HL-60/S4 treated with phorbol 12-myristate 13-acetate at 8.2 ng/mL for 4 days and 3 days (cell line): ENCODE data around the gene PAEP.
"Not testable (repeated sequence)": the region's sequence is repeated elsewhere in the genome, so short reads cannot be mapped to it uniquely, and the experiment has no call there.

Experiments used
- in situ Hi-C: fragments of 300-500 bp; cut with MboI; formaldehyde crosslinking; loops from 2 replicates; pipeline ENCODE4 v1.15.0; 2022; ENCODE audit warnings: low sequenced_read_pairs

PAEP gene

DNA sequence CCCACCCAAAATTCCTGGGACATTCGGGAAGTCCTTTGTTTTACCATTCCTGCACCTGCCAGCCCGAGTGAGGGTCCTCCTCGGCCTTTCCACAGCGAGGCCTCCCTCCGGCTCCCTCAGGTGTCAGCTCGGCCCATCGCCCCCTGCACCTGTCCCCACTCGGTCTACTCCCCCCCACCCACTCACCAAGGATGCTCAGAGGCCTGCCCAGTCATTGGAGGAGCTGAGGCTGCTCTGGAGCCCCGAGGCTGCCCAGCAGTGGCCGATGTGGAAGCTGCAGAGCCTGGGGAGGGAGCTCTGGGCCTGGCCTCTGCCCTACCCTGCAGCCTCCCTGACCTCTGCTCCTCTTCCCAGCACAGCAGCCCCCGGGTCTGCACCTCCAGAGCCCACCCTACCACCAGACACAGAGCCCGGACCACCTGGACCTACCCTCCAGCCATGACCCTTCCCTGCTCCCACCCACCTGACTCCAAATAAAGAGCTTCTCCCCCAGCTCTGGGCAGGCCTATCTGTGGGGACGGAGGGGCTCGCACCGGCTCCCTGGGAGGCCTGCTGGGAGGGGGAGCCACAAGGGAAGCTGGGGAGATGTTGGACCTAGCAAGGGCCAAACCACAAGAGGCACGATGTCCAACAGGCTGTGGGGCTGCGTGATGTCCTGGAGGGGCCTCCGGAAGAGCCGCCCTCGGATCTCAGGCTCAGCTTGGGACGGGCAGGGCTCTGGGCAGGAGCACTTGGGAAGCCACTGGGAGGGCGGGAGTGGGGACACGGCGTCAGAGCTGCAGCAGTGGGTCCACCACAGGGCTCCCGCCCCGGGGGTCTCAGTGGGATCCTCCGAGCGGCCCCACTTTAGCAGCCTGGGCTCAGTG is 11.8 kb upstream of the PAEP start:
- in situ Hi-C loops = not testable (repeated sequence)

DNA sequence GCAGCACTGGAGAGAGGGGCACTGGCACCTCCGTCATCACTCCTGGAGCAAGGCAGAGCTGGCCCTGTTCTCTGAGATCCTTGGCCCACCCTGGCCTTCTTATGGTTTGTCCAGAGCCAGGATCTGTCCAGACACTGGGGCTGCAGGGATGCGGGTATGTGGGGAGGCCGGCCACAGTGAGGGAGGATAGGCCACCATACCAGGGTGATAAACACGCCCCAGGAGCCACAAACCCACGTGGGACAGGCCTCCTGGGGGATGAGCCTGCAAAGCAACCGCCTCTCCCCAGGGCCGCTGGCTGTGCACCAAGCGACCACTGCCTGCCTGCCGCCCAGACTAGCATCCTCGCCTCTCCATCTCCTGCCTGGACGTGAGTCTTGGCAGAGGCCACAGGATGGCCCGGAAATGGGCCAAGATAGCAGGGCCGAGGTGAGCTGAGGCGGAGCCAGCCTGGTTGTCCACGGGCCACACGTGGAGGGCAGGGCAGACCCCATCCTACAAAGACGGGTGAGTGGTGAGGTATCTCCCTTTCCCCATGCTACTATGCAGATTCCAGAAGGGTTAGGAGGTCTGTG is 11.1 kb upstream of the PAEP start:
- in situ Hi-C loops = no loop called here

DNA sequence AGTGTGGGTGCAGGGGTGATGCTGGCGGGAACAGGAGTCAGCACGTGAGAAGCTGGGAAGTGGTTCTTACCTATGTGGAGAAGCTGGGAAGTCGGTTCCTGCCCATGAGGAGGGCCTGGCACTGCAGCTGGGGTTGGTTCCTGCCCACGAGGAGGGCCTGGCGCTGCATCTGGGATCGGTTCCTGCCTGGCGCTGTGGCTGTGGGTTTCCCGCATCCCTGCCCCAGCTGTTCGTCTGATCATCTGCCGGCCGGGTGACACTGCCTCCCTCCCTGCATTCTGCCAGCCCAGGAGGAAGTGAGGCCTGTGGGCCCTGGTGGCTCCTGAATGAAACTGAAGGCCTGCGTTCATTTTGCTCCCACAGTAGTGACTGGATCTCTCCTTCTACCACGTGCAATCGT is 10.5 kb upstream of the PAEP start:
- in situ Hi-C loops = no loop called here

DNA sequence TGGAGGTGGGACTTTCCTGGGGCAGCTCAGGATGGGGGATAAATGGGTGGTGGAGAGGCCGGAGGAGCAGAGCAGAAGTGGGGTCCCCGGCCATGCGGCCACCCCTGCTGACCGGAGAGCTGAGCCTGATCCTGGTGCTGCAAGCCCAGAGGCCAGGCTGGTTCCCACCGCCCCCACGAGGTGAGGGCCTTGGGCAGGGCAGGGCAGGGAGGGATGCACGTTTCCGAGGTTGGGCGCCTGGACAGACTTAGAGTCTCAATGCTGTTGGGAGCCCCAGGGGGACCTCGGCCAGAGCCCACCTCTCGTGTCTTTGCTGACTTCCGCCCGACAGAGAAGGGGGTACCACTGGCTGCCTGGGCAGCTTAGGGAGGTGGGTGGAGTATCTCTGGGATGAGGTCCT is 10.1 kb upstream of the PAEP start:
- in situ Hi-C loops = no loop called here

DNA sequence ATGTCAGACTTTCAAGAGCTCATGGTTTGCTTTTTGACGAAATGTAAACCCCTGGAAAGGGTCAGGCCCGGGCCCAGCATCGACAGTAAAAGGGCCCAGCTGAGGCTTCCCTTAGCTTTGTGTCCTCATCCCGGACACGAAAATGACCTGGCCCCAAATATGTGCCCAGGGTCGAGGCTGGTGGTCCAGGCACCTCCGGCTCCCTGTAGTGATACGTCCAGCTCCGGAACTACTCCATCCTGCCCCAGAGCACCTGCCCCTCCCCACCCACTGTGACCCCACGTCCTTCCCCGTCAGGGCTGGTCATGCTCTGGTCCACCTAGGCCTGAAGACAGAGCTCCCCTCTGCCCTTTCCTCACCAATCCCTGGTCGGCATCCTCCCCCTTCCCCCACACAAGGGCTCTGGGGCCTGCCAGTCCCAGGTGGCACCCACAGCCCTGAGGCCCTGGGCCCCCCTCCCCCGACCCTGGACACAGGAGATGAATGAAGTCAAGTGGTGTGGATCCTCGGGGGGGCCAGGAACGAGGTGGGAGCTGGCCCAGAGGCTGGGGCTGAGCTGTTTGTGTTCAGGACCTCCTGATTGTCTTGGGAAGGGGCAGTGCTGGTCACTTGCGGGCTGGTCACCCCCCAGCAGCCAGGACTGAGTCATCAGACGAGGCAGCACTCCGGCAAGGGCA is 9.4 kb upstream of the PAEP start:
- in situ Hi-C loops = no loop called here

DNA sequence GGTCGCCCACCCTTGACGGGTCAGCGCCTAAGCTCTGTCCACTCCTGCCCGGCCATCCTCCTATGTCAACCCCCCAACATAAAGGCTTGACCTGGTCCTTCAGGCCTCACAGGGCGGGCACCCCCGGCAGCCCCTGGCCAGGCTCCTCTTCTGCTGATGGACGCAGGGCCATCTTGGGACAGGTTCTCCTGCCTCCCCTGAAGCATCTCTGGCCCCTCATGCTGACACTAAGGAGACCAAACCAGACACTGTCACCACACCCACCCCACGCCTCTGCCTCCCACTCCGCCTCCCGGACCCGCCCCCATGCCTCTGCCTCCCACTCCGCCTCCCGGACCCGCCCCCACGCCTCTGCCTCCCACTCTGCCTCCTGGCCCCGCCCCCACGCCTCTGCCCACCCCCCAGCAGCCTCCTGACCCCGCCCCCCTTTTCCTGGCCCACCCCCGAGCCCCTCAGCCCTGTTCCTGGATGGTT is 8.8 kb upstream of the PAEP start:
- in situ Hi-C loops = no loop called here

DNA sequence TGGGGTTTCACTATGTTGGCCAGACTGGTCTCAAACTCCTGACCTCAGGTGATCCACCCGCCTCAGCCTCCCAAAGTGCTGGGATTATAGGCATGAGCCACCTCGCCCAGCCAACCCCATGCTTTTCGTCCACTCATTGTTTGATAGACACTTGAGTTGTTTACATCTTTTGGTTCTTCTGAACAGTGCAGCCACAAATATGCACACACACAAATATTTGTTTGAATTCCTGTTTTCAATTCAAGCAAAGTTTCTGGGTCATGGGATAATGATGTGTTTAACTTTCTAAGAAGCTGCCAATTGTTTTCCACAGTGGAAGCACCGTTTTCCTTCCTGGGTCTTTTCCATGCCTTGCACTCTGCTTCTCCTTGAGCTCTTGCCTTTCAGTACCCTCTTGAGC is 6.8 kb upstream of the PAEP start:
- in situ Hi-C loops = no loop called here

DNA sequence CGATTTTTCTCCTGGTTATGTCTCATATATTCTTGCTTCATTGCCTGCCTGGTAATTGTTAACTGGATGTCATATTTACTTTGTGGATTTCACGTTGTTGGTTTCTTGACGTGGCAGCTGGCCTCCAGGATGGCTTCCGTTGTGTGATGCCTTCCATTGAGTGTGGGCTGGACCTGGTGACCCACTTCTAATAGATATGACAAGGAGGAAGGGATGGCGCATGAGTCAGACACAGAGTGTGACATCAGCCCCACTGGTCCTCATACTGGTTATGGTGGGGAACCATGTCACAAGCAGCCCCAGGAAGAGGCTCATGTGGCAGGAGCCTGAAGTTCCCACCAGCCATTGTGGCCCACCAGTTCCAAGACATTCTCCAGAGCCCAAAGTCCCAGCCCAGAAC is 6.4 kb upstream of the PAEP start:
- in situ Hi-C loops = no loop called here

DNA sequence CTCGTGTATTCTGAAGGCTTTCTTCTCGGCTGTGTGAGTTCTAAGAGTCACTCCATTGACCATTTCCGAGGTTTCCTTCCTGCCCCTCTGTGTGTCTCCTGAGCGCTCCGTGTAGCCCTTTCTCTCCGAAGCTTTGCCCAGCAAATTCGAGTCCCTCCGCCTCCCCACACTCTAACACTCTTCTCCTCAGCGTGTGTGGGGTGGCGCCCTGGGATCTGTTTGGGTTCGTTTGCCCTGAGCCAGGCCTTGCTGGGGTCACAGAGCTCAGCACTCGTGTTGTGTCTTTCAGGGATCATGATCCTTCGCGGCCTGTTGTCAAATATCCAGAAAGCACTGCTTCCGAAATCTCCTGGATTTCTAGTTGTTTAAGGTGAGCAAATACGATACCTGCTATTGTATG is 5.6 kb upstream of the PAEP start:
- in situ Hi-C loops = no loop called here

DNA sequence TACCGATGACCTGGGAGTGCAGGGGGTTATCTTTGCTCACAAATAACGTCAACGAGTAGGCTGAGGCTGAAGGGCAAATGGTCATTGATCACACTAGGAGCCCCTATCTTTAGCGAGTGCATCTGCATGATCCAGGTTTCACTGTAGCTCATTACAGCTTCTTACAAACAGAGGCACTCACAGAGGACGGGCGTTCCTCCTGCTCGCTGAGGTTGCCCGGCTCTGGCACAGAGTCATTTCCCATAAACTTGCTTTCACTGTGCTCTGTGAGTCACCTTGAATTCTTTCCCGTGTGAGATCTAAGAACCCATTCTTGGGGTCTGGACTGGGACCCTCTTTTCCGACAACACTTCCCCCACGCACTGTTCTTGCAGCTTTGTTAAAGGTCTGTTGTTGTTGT is 1.9 kb upstream of the PAEP start:
- in situ Hi-C loops = no loop called here

DNA sequence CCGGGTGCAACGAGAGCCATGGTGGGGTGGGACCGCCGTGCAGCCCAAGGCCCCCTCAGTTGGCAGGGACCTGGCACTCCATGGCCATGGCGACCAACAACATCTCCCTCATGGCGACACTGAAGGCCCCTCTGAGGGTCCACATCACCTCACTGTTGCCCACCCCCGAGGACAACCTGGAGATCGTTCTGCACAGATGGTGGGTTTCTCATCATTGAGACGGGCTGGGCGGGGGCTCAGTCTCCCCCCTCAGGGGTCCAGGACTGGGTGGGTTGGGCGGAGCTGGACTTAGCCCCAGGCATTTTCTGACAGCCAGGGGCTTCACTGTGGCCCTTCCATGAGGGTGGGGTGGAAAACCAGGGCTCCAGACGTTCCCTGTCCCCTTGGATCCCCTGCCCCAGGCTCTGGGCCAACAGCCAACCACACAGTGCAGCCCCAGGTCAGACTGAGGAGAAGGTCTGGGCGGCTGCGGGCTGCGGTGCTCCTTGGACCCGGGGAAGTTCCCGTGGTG is 734 bp downstream of the PAEP start:
- in situ Hi-C loops = no loop called here

DNA sequence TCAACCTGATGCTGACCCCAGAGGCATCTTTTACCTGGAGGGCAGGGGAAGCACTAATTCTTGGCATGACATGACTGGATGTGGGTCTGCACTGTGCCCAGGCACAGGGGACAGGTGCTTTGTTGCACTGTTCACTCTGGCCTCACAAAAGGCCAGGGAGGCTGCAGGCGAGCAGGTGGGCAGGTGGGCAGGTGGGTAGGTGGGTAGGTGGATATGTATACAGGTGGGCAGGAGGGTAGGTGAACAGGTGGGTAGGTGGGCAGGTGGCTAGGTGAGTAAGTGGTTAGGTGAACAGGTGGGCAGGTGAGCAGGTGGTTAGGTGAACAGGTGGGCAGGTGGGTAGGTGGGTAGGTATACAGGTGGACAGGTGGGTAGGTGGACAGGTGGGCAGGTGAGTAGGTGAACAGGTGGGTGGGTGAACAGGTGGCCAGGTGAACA is 1.5 kb downstream of the PAEP start:
- in situ Hi-C loops = no loop called here

DNA sequence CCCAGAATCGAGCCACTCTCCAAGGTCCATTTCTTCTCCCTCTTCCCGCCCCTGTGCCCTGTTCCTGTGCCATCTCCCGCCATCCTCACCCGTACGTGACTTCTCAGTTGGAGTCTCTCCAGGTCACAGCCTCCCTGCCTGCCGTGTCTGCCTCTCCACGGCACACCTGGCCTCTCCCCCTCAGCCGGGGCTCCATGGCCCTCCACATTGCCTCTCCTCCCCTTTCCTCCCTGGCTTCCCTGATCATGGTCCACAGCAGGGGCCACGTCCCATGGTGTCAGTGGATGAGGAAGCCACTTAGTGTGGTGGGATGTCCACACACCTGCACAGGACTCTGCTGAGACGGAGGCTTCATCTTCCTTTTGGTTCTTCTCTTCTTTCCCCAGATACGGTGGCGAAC is 2.3 kb downstream of the PAEP start:
- in situ Hi-C loops = no loop called here

DNA sequence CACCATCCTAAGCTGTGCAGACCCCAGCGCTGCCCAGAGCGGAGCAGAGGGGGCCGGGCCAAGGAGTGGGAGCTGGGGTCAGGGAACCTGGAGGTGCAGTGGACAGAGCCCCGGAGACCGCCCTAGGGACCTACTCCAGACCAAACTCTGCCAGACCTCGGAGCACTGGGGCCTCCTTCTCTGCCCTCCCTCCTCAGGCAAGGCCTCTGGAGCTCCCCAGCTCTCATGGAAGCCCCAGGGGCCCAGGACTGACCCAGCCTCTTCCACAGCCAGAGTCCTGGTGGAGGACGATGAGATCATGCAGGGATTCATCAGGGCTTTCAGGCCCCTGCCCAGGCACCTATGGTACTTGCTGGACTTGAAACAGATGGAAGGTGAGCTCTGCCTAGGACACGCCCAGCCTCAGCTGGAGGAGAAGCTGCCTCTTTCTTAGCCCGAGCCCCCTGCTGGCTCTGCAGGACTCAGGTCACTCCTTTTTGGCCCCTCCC is 3.6 kb downstream of the PAEP start:
- in situ Hi-C loops = no loop called here

DNA sequence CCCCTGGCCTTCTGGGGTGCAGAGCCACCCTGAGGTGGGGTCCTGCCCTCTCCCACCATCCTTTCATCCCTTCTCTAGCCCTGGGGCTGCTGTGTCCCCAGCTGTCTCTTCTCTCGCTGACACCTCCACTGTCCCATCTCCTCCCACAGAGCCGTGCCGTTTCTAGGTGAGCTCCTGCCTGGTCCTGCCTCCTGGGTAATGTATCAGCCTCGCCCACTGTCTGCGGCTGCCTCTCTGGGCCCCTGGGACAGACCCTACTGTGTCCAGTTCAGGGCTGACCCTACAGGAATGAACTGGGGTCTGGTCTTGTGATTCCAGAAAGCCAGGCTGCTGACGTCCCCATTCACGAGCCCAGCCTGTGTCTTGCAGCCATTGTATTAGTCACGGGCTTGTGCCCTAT is 4.1 kb downstream of the PAEP start:
- in situ Hi-C loops = no loop called here

DNA sequence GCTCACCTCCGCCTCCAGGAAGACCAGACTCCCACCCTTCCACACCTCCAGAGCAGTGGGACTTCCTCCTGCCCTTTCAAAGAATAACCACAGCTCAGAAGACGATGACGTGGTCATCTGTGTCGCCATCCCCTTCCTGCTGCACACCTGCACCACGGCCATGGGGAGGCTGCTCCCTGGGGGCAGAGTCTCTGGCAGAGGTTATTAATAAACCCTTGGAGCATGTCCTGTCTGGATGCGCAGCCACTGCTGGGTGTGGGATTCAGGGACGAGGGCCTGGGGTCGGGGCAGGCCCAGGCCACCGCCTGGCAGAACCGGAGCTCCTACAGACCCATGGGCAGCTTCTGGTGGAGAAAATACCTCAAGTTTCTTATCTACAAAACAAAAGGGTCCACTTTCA is 5.0 kb downstream of the PAEP start:
- in situ Hi-C loops = no loop called here

DNA sequence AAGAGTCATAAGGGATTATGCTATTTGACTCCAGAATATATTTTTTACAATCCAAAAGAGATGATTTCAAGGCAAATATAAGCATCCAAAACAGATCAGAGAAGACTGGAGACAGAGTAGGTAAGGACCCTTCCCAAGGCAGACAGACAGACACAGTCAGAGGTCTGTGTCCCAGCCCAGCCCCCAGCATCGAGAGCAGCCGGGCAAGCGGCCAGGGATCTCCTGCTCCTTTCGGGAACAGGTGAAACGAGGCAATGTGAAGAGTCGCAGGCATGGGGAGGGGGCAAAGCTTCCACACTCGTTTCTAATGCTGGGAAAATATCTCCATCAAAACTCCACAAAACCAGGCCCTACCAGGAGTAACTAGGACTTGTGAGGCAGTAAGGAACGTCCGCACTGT is 5.8 kb downstream of the PAEP start:
- in situ Hi-C loops = no loop called here

DNA sequence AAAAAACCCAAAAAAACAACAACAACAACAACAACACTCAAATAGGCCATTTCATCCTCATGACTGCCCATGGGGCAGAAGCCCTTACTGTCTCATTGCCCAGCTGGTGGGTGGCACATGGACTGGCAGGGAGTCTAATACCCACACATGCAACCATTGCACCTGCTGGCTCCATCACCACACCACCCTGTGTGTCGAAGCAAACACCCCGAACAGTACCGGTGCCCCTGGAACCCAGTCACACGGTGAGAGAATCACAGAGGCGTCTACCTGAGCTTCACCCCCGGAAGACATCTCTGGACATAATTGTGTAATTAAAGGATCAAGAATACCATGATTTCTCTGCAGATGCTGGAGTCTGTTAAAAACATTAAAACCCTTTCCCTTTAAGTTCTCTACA is 6.5 kb downstream of the PAEP start:
- in situ Hi-C loops = no loop called here

DNA sequence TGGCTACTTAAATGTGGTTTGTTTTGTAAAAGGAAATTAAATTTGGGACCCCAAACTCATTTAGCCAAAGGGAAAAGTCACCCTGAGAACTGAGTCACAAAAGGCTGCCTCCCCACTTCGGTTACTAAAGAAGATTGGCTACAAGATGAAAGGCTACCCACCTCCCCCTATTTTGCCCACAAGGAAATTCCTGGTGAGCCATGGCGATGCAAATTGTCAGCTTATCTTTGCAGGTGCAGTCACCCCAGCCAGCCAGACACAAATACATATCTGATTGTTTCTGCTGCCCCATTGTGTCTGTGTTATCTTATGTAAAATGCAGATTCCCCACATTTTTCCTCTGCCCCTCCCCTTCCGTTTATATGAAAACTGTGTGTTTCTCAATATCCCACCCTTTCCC is 8.9 kb downstream of the PAEP start:
- in situ Hi-C loops = no loop called here

DNA sequence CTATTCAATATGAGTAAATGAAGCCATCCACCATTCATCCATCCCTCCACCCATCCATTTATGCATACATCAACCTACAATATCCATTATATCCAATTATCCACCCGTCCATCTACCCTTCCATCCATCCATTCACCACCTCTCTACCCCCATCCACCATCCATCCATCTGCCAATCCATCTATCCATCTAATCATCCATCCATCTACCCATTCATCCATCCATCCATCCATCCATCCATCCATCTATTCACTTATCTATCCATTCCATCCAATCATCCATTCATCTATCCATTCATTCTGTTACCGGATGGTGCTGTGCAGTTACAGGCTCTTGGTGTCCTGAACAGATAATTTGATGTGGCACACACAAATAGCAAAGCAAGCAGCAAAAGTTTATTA is 10.7 kb downstream of the PAEP start:
- in situ Hi-C loops = no loop called here

DNA sequence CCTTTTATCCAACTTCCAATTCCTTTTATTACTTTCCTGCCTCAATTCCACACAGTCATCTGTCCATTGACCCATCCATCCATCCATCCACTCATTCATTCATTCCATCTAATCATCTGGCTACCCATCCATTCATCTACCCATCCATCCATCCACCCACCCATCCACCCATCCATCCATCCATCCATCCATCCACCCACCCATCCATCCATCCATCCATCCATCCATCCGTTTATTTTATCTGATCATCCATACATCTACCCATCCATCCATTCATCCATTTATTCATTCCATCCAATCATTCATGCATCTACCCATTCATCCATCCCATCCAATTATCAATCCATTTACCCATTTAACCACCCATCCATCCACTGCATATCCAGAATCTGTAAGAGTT is 11.6 kb downstream of the PAEP start:
- in situ Hi-C loops = no loop called here

DNA sequence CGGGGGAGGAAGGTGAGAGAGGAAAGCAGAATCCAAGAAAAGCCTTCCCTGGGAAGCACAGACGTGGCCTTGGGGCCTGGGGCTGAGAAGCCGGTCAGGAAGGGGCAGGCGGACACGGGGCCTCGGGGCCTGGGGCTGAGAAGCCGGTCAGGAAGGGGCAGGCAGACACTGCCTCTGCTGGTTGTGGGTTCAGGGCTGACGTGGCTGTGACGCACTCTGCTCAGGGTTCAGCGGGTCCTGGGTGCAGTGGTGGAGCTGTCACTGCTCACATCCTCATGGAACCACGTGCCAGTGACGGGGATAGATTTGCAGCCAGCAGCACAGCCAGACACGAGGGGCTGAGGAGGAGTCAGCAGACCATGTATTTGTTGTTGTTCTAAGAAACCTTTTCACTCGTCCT is 12.8 kb downstream of the PAEP start:
- in situ Hi-C loops = no loop called here
